Vagina (tissue), 2 donors: Measurements from ENCODE around the gene TMEM40.

Source experiments
- POLR2A ChIP-seq, 2 donors: fragments of 450-650 bp; IDR thresholded peaks; one replicate each; pipeline ENCODE4 v1.6.1; 2017; ENCODE audit warnings: antibody characterized with exemption in 2 of 2, mild to moderate bottlenecking in 2 of 2, moderate library complexity in 2 of 2
- TF ChIP-seq, protein P1 (sequence below), 3 experiments: fragments of 450-650 bp in 2 of 3; fragments of 200-600 bp in 1 of 3; sonication (generic) in 1 of 3; IDR thresholded peaks; one replicate each; pipeline ENCODE4 v1.5.1; 2017 to 2019; ENCODE audit warnings: antibody characterized with exemption in 3 of 3, mild to moderate bottlenecking in 2 of 3, moderate library complexity in 2 of 3

DNA sequence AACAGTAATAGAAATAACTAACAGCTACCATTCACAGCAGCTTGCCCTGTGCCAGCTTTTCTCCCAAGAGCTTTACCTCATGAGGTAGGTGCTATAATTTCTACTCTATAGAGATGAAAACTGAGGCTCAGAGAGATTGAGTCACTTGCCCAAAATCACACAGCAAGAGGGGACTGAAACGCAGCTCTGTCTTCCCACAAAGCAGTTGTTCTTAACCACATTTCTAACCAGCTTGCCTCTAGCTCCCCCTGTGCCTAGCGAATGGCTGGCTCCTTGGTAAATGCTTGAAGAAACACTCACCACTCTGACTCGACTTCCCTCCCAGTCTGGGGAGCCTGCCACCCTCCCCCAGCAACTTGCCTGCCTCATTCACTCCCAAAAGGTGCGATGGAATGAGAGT lies 15.6 kb upstream of the TMEM40 start:
- no peak for TF ChIP-seq POLR2A (IDR thresholded peaks at IDR 0.05)
- TF ChIP-seq, protein P1, sequence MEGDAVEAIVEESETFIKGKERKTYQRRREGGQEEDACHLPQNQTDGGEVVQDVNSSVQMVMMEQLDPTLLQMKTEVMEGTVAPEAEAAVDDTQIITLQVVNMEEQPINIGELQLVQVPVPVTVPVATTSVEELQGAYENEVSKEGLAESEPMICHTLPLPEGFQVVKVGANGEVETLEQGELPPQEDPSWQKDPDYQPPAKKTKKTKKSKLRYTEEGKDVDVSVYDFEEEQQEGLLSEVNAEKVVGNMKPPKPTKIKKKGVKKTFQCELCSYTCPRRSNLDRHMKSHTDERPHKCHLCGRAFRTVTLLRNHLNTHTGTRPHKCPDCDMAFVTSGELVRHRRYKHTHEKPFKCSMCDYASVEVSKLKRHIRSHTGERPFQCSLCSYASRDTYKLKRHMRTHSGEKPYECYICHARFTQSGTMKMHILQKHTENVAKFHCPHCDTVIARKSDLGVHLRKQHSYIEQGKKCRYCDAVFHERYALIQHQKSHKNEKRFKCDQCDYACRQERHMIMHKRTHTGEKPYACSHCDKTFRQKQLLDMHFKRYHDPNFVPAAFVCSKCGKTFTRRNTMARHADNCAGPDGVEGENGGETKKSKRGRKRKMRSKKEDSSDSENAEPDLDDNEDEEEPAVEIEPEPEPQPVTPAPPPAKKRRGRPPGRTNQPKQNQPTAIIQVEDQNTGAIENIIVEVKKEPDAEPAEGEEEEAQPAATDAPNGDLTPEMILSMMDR (IDR thresholded peaks at IDR 0.05), result no peak
